ENCODE measurements around the gene ESPL1.

DNA sequence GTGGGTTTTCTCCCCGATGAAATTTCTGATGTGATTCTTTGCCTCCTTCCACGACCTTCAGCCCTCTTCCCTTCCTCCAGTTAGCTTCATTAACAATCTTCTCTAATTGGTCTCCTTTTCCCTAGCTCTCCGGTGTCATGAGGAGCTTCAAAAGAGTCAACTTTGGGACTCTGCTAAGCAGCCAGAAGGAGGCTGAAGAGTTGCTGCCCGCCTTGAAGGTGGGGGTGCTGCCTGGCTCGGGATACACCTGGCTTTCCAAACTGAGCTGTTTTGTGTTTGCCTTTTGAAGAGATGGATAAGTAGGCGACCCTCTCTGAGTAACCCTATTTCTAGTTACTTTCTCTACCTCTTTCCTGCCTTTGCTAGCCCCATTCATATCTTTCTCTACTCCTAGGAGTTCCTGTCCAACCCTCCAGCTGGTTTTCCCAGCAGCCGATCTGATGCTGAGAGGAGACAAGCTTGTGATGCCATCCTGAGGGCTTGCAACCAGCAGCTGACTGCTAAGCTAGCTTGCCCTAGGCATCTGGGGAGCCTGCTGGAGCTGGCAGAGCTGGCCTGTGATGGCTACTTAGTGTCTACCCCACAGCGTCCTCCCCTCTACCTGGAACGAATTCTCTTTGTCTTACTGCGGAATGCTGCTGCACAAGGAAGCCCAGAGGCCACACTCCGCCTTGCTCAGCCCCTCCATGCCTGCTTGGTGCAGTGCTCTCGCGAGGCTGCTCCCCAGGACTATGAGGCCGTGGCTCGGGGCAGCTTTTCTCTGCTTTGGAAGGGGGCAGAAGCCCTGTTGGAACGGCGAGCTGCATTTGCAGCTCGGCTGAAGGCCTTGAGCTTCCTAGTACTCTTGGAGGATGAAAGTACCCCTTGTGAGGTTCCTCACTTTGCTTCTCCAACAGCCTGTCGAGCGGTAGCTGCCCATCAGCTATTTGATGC lies 797 bp downstream of the ESPL1 start:
- TF ChIP-seq TAF1 (IDR thresholded peaks at IDR 0.05; ENCODE audit: borderline replicate concordance, insufficient read depth, low read length) = no peak
- no peak for TF ChIP-seq FOXP2 (optimal IDR thresholded peaks at IDR 0.05; ENCODE audit: borderline replicate concordance, extremely low read depth, extremely low read length, insufficient read depth)
- TF ChIP-seq POLR2AphosphoS5 (IDR thresholded peaks at IDR 0.05; ENCODE audit: low read depth, low read length) = no peak
- TF ChIP-seq SIN3A (IDR thresholded peaks at IDR 0.05; ENCODE audit: borderline replicate concordance, insufficient read depth, low read length) = no peak
